MM.1S (cell line): ENCODE results near the gene AGRP.

Experiments used
- EZH2 ChIP-seq: fragments of 300-600 bp; sonication (generic); optimal IDR thresholded peaks from 2 replicates; pipeline ENCODE3; 2017; ENCODE audit warnings: low read depth, mild to moderate bottlenecking, antibody characterized with exemption, low read length, mixed read lengths
- EZH2phosphoT487 ChIP-seq: fragments of 300-600 bp; sonication (generic); IDR thresholded peaks from 2 replicates; pipeline ENCODE4 v1.6.1; 2018; ENCODE audit warnings: antibody characterized with exemption, low read length
- TF ChIP-seq, protein P1 (sequence below): fragments of 300-600 bp; sonication (generic); IDR thresholded peaks from 2 replicates; pipeline ENCODE4 v1.5.1; 2016; ENCODE audit warnings: antibody characterized with exemption, low read length, mixed read lengths

DNA sequence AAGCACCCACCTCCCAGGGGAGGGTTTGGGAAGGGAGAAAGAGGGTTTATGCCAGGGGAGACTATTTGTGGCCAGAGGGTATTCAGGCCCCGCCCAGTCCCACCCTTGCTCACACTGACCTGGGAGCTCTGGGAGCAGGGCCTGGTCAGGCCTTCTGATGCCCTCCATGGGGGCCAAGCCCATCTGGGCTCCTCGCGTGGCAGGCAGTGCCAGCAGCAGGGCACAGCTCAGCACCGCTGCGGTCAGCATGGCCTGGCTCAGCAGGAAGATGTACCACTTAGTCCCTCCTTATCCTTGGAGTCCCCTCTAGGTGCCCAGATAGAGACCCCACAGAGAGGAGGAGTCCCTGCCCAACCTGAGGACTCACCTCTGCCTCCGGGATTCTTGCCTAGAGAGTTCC is at the start of gene AGRP:
- TF ChIP-seq EZH2phosphoT487: no peak
- no peak for TF ChIP-seq EZH2
- TF ChIP-seq, protein P1, sequence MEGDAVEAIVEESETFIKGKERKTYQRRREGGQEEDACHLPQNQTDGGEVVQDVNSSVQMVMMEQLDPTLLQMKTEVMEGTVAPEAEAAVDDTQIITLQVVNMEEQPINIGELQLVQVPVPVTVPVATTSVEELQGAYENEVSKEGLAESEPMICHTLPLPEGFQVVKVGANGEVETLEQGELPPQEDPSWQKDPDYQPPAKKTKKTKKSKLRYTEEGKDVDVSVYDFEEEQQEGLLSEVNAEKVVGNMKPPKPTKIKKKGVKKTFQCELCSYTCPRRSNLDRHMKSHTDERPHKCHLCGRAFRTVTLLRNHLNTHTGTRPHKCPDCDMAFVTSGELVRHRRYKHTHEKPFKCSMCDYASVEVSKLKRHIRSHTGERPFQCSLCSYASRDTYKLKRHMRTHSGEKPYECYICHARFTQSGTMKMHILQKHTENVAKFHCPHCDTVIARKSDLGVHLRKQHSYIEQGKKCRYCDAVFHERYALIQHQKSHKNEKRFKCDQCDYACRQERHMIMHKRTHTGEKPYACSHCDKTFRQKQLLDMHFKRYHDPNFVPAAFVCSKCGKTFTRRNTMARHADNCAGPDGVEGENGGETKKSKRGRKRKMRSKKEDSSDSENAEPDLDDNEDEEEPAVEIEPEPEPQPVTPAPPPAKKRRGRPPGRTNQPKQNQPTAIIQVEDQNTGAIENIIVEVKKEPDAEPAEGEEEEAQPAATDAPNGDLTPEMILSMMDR: no peak
